Prostate gland (tissue), 2 donors: ENCODE data around the gene TRIM29. TPM values are rescaled to one million over a fixed set of nuclear protein-coding genes. Genes with fewer than 3 reads are reported as not detected.

Experiments used
- DNase-seq: peaks from one replicate; pipeline ENCODE4 v3.0.0-alpha.2; 2019; ENCODE audit warnings: low spot score
- H3K27ac ChIP-seq, 2 donors: fragments of 200-600 bp; sonication (generic); 2 replicates each; pipeline ENCODE4 v1.5.1; 2017 to 2019
- H3K27me3 ChIP-seq: fragments of 200-600 bp; sonication (generic); replicated peaks from 2 replicates; pipeline ENCODE4 v1.5.1; 2019; ENCODE audit not compliant: insufficient read depth
- H3K36me3 ChIP-seq, 2 donors: fragments of 200-600 bp; sonication (generic); 1 replicate in 1 of 2; 2 replicates in 1 of 2; pipeline versions ENCODE4 v1.5.1 to v1.8.1; 2017 to 2019
- H3K4me1 ChIP-seq: fragments of 200-600 bp; sonication (generic); replicated peaks from 2 replicates; pipeline ENCODE4 v1.5.1; 2019
- H3K4me3 ChIP-seq, 2 donors: fragments of 200-600 bp; sonication (generic); 2 replicates each; pipeline ENCODE4 v1.5.1; 2017 to 2019
- H3K9me3 ChIP-seq: fragments of 200-600 bp; sonication (generic); 2 replicates; pipeline ENCODE4 v1.5.1; 2017
- POLR2A ChIP-seq: fragments of 450-650 bp; IDR thresholded peaks from one replicate; pipeline ENCODE4 v1.6.1; 2016; ENCODE audit warnings: antibody characterized with exemption, mild to moderate bottlenecking
- POLR2AphosphoS5 ChIP-seq: sonication (generic); formaldehyde crosslinking; IDR thresholded peaks from one replicate; pipeline ENCODE4 v1.6.1; 2017; ENCODE audit warnings: antibody characterized with exemption
- WGBS: methylation state at CpG from one replicate; pipeline ENCODE4 v1.1.5; 2018; 5-methylcytosine and 5-hydroxymethylcytosine counted together
- intact Hi-C: fragments of 100-400 bp; cut with DNase I; formaldehyde crosslinking; loops from one replicate; pipeline ENCODE4 v1.14.2; 2022
- total RNA-seq, 2 donors: library from RNA; depleted of rRNA; stranded (reverse); fragments of >200 nt; gene quantifications; one replicate each; pipeline ENCODE4 v1.1.0, GENCODE V29; 2016
- TF ChIP-seq, protein P1 (sequence below), 4 experiments: fragments of 200-600 bp in 2 of 4; fragments of 450-650 bp in 2 of 4; sonication (generic) in 2 of 4; IDR thresholded peaks; 1 replicate in 3 of 4; 2 replicates in 1 of 4; pipeline ENCODE4 v1.5.1; 2016 to 2019; ENCODE audit warnings: antibody characterized with exemption in 4 of 4, mild to moderate bottlenecking in 2 of 4, moderate library complexity in 2 of 4

The TRIM29 gene
- total RNA-seq, 2 donors from 2014 or later, result 73.7 to 126 TPM

DNA sequence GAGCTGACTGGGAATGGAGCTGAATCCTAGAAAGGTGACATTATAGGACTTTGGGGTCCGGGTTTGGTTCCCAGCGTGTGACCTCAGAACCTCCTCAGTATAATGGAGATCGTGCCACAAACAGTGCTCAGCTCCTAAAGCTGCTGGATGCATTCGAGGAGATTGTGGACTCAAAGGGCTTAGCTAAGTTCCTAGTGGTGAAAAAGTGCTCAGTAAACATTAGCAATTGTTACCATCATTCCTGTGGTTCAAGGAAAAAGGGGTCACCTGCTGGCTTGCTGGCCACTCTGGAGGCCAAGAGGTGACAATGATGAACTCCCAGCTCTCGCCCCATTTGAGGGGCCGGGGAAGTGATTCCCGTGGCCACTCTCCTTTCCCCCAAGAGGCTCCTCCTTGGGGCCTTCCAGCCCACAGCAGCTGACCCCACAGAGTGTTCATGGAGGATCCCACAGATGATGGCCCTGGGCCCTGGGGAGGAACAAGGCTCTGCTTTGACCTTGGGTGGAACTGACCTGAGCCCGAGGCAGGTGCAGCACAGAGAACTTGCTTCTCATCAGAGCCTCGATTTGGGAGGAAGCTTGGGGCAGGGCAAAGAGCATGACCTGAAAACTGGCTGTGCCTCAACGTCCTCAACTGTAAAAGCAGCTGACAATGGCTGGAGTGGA, 40.1 kb downstream of the TRIM29 start:
- Histone ChIP-seq H3K27ac (no peak overlapping the region), H3K9me3 (no peaks in the 10 kb centered on the region), H3K27me3 (no peaks in the 10 kb centered on the region), H3K4me1 (no peaks in the 10 kb centered on the region), H3K4me3 (no peak overlapping the region), H3K36me3 (no peaks in the 10 kb centered on the region)
- 79% methylated on average over 10 of the region's 10 CpGs for WGBS
- TF ChIP-seq POLR2AphosphoS5 (no peak), POLR2A (no peak)
- TF ChIP-seq, protein P1, sequence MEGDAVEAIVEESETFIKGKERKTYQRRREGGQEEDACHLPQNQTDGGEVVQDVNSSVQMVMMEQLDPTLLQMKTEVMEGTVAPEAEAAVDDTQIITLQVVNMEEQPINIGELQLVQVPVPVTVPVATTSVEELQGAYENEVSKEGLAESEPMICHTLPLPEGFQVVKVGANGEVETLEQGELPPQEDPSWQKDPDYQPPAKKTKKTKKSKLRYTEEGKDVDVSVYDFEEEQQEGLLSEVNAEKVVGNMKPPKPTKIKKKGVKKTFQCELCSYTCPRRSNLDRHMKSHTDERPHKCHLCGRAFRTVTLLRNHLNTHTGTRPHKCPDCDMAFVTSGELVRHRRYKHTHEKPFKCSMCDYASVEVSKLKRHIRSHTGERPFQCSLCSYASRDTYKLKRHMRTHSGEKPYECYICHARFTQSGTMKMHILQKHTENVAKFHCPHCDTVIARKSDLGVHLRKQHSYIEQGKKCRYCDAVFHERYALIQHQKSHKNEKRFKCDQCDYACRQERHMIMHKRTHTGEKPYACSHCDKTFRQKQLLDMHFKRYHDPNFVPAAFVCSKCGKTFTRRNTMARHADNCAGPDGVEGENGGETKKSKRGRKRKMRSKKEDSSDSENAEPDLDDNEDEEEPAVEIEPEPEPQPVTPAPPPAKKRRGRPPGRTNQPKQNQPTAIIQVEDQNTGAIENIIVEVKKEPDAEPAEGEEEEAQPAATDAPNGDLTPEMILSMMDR (IDR thresholded peaks at IDR 0.05), result no peak
- intact Hi-C loops, result no loop called here
- DNase-seq, result no peak

DNA sequence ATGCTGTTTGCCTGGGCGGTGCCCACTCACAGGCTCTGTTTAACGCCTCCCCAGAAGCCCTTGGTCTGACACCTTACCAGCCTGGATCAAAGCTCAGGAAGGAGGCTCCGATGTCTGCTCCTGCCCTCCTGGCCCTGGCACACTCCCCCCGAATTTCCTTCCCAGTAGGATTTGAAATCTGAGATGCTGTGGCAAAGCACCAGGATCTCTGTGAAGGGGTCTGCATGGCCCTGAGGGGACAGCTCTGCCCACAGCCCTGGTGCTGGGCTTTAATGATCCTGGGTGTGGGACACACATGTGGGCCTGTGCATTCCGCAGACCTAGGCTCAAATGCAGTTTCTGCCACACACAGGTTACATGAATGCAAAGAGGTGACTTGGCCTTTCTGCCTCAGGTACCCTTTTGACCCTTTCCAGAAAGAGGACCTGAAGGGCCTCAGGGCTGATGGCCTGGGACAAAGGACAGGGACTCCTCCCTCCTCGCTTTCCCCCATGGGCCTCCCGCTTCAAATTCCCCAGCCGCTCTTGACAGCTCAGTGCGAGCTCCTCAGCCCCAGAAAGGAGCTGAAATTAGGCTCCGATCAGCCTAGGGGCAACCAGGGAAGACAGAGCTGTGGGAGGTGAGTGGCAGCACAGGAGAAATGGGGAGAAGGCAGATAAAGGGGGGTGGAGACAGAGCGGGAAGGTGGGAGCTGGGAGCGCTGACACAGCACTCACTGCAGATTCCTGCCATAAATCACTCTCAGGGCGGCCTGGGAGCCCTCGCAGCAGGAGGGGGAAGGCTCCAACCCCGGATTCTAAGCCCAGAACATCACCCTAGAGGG, 41.3 kb downstream of the TRIM29 start:
- TF ChIP-seq, protein P1 (IDR thresholded peaks at IDR 0.05), result no peak
- TF ChIP-seq POLR2A (no peak), POLR2AphosphoS5 (no peak)
- WGBS, result 40% methylated on average over 15 of the region's 15 CpGs

DNA sequence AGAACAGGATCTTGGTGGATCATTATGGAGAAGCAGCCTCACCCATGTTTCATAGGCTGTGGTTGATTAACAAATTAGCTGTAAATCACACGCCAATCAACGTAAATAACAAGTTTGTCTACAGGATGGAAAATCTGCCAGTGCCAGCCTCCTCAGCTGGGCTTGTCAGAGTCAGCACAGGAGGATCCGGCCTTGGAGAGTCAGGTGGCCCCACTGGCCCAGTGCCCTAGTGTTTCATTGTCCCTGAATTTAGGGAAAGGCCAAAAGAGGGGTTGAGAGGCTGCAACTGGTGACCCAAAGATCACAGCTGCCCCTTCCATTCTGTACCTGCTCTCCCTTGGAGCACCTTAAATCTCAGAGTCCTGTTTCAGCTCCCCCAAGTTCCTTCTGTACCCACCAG, 42.4 kb downstream of the TRIM29 start:
- Histone ChIP-seq H3K4me1 (no peaks in the 10 kb centered on the region), H3K27me3 (no peaks in the 10 kb centered on the region), H3K36me3 (no peaks in the 10 kb centered on the region), H3K9me3 (no peaks in the 10 kb centered on the region), H3K4me3 (no peak overlapping the region), H3K27ac (no peak overlapping the region)
- WGBS, result 73% methylated on average over 3 of the region's 3 CpGs
- DNase-seq, result no peak
- TF ChIP-seq, protein P1 (IDR thresholded peaks at IDR 0.05), result no peak
- TF ChIP-seq POLR2AphosphoS5, result no peak
- TF ChIP-seq POLR2A, result no peak
- intact Hi-C loops, result no loop called here

More for the DNA sequence above, 41.3 kb downstream of the TRIM29 start:
- Histone ChIP-seq H3K4me1 (no peaks in the 10 kb centered on the region), H3K36me3 (no peaks in the 10 kb centered on the region), H3K4me3 (no peak overlapping the region), H3K27ac (no peak overlapping the region), H3K27me3 (no peaks in the 10 kb centered on the region), H3K9me3 (no peaks in the 10 kb centered on the region)
- intact Hi-C loops, result no loop called here
- DNase-seq, result no peak

DNA sequence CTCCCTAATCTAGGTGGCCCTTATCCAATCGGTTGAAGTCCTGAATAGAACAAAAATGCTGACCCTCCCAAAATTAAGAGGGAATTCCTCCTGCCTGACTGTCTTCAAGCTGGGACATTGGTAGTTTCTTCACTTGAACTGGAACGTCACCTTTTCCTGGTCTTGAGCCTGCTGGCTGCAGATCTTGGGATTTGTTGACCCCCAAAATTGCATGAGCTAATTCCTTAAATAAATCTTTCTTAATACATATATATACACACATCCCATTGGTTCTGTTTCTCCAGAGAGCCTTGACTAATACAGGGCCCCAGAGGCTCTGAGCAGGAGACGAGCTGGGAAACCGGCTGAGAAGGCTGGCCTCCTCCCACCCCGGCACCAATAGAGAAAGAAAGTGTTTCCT, 46.2 kb downstream of the TRIM29 start:
- WGBS, result 77% methylated on average over 5 of the region's 5 CpGs
- Histone ChIP-seq H3K36me3 (no peaks in the 10 kb centered on the region), H3K27me3 (no peaks in the 10 kb centered on the region), H3K27ac (no peak overlapping the region), H3K4me3 (no peak overlapping the region), H3K4me1 (no peaks in the 10 kb centered on the region), H3K9me3 (no peaks in the 10 kb centered on the region)
- no peak for TF ChIP-seq POLR2AphosphoS5
- TF ChIP-seq, protein P1 (IDR thresholded peaks at IDR 0.05), result no peak
- TF ChIP-seq POLR2A, result no peak
- intact Hi-C loops, result no loop called here
- no peak for DNase-seq
